Neural progenitor cell (in vitro differentiated cells): ENCODE results near the gene CLCA4. TPM values are rescaled to one million over a fixed set of nuclear protein-coding genes. Genes with fewer than 3 reads are reported as not detected.

Experiments
- DNase-seq: peaks from one replicate; pipeline ENCODE4 v3.0.0-alpha.2; 2016; ENCODE audit warnings: low spot score
- H2AFZ ChIP-seq: fragments of 200-600 bp; sonication (generic); replicated peaks from 2 replicates; pipeline ENCODE4 v1.6.1; 2016; ENCODE audit warnings: antibody characterized with exemption
- H3F3A ChIP-seq: fragments of 200-600 bp; sonication (generic); 2 replicates; pipeline ENCODE4 v1.6.1; 2016; ENCODE audit warnings: antibody characterized with exemption, low read depth
- H3K27ac ChIP-seq: fragments of 200-600 bp; sonication (generic); 2 replicates; pipeline ENCODE4 v1.5.1; 2016; ENCODE audit warnings: mild to moderate bottlenecking
- H3K27me3 ChIP-seq: fragments of 200-600 bp; sonication (generic); 2 replicates; pipeline ENCODE4 v1.6.1; 2016; ENCODE audit warnings: mild to moderate bottlenecking, moderate library complexity
- H3K36me3 ChIP-seq: fragments of 200-600 bp; sonication (generic); 2 replicates; pipeline ENCODE4 v1.5.1; 2016
- H3K4me1 ChIP-seq: fragments of 200-600 bp; sonication (generic); 2 replicates; pipeline ENCODE4 v1.6.1; 2016; ENCODE audit warnings: mixed run types
- H3K4me2 ChIP-seq: fragments of 200-600 bp; sonication (generic); 2 replicates; pipeline ENCODE4 v1.6.1; 2016
- H3K4me3 ChIP-seq: fragments of 200-600 bp; sonication (generic); 2 replicates; pipeline ENCODE4 v1.5.1; 2016
- H3K79me2 ChIP-seq: fragments of 200-600 bp; sonication (generic); 2 replicates; pipeline ENCODE4 v1.6.1; 2016; ENCODE audit warnings: low read depth
- H3K9ac ChIP-seq: fragments of 200-600 bp; sonication (generic); 2 replicates; pipeline ENCODE4 v1.6.1; 2016
- H3K9me3 ChIP-seq: fragments of 200-600 bp; sonication (generic); 2 replicates; pipeline ENCODE4 v1.5.1; 2016; ENCODE audit warnings: low read depth
- H4K20me1 ChIP-seq: fragments of 200-600 bp; sonication (generic); 2 replicates; pipeline ENCODE4 v1.6.1; 2016; ENCODE audit warnings: low read depth
- H3K27ac Mint-ChIP-seq: 3 replicates; pipeline ENCODE4 v1.8.0; 2021; ENCODE audit warnings: mixed read lengths
- H3K27me3 Mint-ChIP-seq: 2 replicates; pipeline ENCODE4 v1.8.0; 2022; ENCODE audit warnings: low read depth, mild to moderate bottlenecking, inconsistent platforms, moderate library complexity, mixed read lengths; ENCODE audit not compliant: insufficient read depth
- H3K36me3 Mint-ChIP-seq: 3 replicates; pipeline ENCODE4 v1.8.0; 2021; ENCODE audit warnings: mixed read lengths
- H3K4me1 Mint-ChIP-seq: 3 replicates; pipeline ENCODE4 v1.8.0; 2021; ENCODE audit warnings: mixed read lengths
- H3K4me3 Mint-ChIP-seq: 3 replicates; pipeline ENCODE4 v1.8.0; 2021; ENCODE audit warnings: mild to moderate bottlenecking, moderate library complexity, mixed read lengths
- H3K9me3 Mint-ChIP-seq: 3 replicates; pipeline ENCODE4 v1.8.0; 2020; ENCODE audit warnings: mixed read lengths
- CTCF ChIP-seq: fragments of 200-600 bp; sonication (generic); IDR thresholded peaks from 2 replicates; pipeline ENCODE4 v1.5.1; 2017; ENCODE audit warnings: antibody characterized with exemption, mild to moderate bottlenecking
- EZH2 ChIP-seq: fragments of 200-600 bp; sonication (generic); IDR thresholded peaks from 2 replicates; pipeline ENCODE4 v1.6.1; 2017; ENCODE audit warnings: antibody characterized with exemption, mild to moderate bottlenecking, moderate library complexity
- EZH2phosphoT487 ChIP-seq: fragments of 200-600 bp; sonication (generic); IDR thresholded peaks from 2 replicates; pipeline ENCODE4 v1.6.1; 2017; ENCODE audit warnings: antibody characterized with exemption
- total RNA-seq: library from RNA; depleted of rRNA; stranded (reverse); fragments of >200 nt; gene quantifications from 2 replicates; pipeline ENCODE4 v1.2.3, GENCODE V29; 2015; ENCODE audit warnings: low replicate concordance

The CLCA4 gene
- total RNA-seq, 1 donor from 2014 or later: not detected

GRCh38 chr1:86563849-86564248, 17.0 kb downstream of the CLCA4 start:
- Histone ChIP-seq H3K4me1 (no peaks in the 10 kb centered on the region), H3K79me2 (no peaks in the 10 kb centered on the region), H3F3A (no peaks in the 10 kb centered on the region), H3K9me3 (no peaks in the 10 kb centered on the region), H2AFZ (no peak overlapping the region), H3K27me3 (no peaks in the 10 kb centered on the region), H3K9ac (no peak overlapping the region), H3K36me3 (no peaks in the 10 kb centered on the region), H3K27ac (no peak overlapping the region), H3K4me3 (no peak overlapping the region), H4K20me1 (no peaks in the 10 kb centered on the region), H3K4me2 (no peak overlapping the region)
- Mint-ChIP-seq H3K9me3 (no peaks in the 10 kb centered on the region), H3K4me1 (no peaks in the 10 kb centered on the region), H3K36me3 (no peaks in the 10 kb centered on the region), H3K27ac (no peak overlapping the region), H3K4me3 (no peak overlapping the region), H3K27me3 (no peaks in the 10 kb centered on the region)
- DNase-seq: no peak
- TF ChIP-seq CTCF: no peak
- no peak for TF ChIP-seq EZH2phosphoT487
- TF ChIP-seq EZH2: no peak

GRCh38 chr1:86567341-86567740, 20.5 kb downstream of the CLCA4 start:
- Histone ChIP-seq H3K27me3 (no peaks in the 10 kb centered on the region), H3K36me3 (no peaks in the 10 kb centered on the region), H3K4me3 (no peak overlapping the region), H3K9ac (no peak overlapping the region), H3K9me3 (no peaks in the 10 kb centered on the region), H3K27ac (no peak overlapping the region), H2AFZ (no peak overlapping the region), H4K20me1 (no peaks in the 10 kb centered on the region), H3K4me1 (no peaks in the 10 kb centered on the region), H3K4me2 (no peak overlapping the region), H3F3A (no peaks in the 10 kb centered on the region), H3K79me2 (no peaks in the 10 kb centered on the region)
- H3K27ac Mint-ChIP-seq: no peak overlapping the region
- no peak for TF ChIP-seq EZH2
- TF ChIP-seq EZH2phosphoT487: no peak
- no peak for TF ChIP-seq CTCF
- no peaks in the 10 kb centered on the region for H3K9me3 Mint-ChIP-seq
- no peaks in the 10 kb centered on the region for H3K4me1 Mint-ChIP-seq
- no peaks in the 10 kb centered on the region for H3K27me3 Mint-ChIP-seq
- DNase-seq: no peak
- no peak overlapping the region for H3K4me3 Mint-ChIP-seq
- H3K36me3 Mint-ChIP-seq: no peaks in the 10 kb centered on the region

GRCh38 chr1:86567878-86568277, 21.0 kb downstream of the CLCA4 start:
- no peaks in the 10 kb centered on the region for H3K79me2 ChIP-seq
- DNase-seq: no peak
- no peak overlapping the region for H3K27ac ChIP-seq
- H3K27me3 ChIP-seq: no peaks in the 10 kb centered on the region
- no peaks in the 10 kb centered on the region for H3K36me3 ChIP-seq
- no peaks in the 10 kb centered on the region for H3K4me1 ChIP-seq
- no peak overlapping the region for H3K4me2 ChIP-seq
- H3K4me3 ChIP-seq: no peak overlapping the region
- Mint-ChIP-seq H3K27ac (no peak overlapping the region), H3K36me3 (no peaks in the 10 kb centered on the region), H3K27me3 (no peaks in the 10 kb centered on the region), H3K9me3 (no peaks in the 10 kb centered on the region), H3K4me3 (no peak overlapping the region), H3K4me1 (no peaks in the 10 kb centered on the region)
- H3K9ac ChIP-seq: no peak overlapping the region
- no peaks in the 10 kb centered on the region for H3K9me3 ChIP-seq
- H3F3A ChIP-seq: no peaks in the 10 kb centered on the region
- no peak overlapping the region for H2AFZ ChIP-seq
- no peaks in the 10 kb centered on the region for H4K20me1 ChIP-seq
- TF ChIP-seq CTCF (no peak), EZH2 (no peak), EZH2phosphoT487 (no peak)
